ENCODE results near the gene TMEM229B.

Gene TMEM229B

DNA sequence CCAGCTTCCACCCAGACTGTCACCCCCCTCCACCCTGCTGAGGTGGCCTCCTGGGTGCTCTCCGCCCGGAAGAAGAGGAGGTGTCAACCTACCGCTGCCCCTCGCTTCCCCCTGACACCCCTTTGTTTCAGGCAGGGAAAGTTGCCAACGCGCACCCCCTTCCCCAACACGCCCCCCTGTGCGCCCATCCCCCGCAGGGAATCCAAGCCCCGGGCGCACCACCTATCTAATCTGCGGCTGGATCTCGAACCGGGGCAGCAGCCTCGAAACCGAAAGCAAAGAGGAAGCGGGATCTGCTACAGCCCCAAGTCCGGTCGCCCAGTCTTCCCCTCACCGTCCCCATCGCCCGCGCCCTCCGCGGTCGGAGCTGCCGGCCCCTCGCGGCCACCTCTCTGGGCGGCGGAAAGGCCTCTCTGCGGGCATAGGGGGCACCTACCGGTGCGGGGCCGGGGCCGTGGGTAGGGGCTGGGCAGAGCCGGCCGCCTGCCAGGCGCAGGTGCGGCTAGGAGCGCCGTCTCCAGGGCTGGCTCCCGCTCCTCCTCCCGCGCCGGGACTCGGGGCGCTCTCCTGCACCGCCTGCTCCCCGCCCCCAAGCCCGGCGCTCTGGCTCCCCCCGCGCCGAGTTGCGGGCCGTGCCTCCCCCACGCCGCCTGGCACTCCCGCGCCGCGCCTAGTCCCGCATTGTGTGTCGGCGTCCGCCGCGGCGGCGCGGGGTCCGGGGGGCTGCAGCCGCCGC, 26.3 kb upstream of the TMEM229B start:
- peak; percentile 30 for DNase-seq

DNA sequence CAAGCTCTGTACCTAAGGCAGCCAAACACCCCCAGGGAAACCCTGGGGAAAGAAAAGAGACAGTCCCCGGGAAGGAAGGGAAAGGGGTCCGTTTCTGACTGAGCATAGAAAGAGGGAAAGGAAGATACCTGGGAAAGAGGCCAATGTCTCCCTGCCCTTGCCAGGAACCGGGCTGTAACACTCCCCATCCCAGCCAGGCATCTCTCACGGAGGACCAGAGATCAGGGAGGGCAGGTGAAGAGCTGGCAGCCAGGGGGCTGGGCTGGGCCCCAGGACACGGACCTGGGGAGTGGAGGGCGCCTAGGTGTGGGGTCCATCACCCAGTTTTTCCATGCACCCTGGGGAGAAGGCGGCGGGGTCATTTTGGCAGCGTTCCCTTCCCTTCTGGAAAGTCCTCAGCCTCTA, 25.7 kb upstream of the TMEM229B start:
- no peak for DNase-seq

DNA sequence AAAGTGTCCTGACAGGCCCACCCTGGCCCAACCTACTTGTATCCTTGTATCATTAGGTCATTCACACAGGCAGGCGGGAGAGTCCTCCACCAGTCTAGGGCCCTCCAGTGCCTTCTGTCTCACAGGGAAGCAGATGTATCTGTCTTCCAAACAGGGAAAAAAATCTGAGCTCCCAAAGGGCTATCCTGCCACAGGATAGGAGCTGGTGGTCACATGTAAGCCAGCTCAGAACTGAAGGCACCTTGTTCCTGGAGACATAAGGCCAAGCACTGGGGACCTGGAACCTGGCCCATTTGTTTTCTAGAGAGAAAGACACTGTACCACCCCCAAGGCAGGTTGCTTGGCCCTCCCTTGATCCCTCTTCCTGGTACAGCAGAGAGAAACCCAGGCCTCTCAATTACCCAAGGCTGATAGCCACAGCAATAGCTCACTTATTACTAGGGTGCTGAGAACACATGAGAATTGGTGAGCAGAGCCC, 25.1 kb upstream of the TMEM229B start:
- DNase-seq = no peak

DNA sequence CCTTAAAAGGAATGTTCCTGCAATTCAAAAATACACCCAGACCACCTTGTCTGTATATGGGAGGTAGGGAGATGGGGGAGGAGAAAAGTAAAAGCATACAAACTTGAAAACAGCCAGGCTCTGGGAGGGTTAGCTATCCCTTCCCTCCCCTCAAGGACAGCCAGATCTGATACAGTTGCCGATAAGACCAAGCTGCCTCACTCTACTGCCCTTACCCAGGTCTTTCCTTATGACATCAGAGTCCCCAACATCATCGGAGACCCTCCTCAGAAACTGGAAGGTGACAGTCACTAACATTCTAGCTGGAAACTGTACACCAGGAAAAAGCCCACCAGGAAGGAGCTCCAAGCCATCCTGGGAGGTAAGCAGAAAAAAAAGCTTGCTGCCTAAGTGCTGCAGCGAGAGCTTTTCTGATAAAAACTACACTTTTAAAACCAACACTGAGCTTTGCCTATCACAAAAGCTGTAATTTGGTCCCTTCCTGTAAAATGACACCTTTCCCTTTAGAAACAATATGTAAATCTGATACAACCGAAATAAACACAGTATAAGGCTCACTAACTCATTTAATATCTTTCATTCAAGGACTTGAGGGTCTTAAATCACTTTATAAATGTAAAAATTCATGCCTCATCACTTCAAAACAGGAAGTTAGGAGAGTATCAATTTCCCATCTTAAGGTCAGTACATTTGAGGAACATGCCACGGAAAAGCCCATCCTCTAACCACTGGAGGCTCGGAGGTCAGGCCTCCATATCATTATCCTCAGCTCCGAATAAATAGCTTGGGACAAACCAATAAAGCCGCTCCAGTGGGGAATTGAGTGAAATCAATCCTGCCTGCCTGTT, 24.2 kb upstream of the TMEM229B start:
- no peak for DNase-seq

DNA sequence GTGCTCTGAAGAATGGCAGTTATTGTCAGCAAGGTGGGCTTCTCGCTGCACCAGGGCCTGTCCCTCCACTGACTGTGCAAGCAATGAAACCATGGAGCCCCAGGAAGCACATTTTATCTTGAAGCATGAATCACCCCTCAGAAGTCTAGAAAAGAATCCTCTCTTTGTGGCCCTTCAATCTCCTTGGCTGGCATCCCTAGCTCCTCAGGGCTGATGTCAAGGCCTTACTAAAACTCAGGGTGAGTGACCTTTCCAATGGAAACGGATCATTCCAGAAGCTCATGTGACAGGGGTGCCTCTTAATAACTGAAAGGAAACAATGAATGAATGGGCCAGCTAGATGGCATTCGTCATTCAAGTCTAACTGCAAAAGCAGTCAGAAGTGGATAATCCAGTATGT, 22.3 kb upstream of the TMEM229B start:
- no peak for DNase-seq

DNA sequence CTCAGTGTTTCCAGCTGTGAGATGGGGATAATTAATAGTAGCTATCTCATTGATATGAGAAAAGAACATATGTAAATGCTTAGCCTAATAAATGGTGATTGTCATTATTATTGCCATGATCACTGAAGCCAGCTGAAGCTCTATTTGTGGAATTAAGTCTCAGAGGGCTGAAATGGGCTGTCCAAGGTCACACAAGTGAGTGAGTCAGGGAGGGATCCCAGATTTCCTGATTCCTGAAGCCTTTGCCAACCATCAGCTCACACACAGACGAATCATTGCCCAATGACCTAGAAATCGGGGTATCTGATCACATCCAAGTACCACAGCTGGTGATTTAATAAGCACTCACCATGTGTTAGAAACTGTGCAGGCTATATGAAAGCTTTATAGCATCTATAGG, 21.6 kb upstream of the TMEM229B start:
- DNase-seq = no peak

DNA sequence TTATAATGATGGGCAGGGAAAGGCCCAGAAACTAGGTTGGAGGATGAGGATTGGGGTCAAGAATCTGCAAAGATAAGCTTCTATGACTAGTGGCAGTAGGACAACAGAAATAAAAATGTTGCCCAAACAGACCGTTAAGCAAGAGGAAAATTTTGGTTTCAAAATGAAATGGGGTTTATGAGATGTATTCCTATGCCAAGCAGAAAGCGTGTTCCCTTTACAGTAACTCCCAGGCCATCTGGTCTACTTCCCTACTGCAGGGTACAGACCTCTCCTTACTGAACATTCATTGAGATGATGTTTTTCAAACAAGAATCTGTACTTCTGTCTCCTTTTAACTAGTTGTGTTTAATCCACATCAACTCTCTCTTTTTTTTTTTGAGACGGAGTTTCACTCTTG, 20.4 kb upstream of the TMEM229B start:
- no peak for DNase-seq

DNA sequence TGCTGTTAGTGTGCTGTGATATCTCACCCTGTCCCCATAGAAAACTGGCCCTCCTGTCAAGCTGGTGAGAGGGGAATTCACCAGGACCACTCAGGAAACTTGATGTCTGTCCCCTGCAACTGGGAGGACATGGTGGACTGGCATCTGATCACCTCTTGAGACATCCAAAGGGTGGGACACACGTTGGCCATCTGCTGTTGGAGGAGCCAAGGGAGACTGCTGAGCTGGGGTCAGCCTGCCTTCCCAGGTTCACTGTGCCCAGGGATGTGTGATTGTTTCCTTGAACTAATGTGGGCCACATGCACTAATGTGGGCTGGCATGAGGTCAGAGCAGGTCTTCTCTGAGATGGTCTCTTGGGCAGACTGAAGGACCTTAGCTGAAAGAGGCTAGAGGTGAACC, 16.7 kb upstream of the TMEM229B start:
- DNase-seq = no peak

DNA sequence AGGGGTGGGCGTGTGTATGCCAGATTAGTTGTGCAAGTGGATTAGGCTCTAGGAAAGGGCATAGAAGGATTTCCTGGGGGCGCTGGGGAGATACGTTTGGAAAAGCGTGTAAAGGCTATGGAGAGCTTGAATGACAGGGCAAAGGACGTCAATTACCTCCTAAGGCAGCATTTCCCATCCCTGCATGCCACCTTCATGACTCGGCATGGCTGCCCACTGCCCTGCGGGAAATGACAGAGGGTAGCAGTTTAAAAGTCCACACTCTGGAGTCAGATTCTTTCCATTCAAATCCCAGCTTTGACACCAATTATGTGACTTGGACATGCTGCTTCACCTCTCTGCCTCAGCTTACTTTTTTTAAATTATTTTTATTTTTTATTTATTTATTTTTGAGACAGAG, 14.8 kb upstream of the TMEM229B start:
- no peak for DNase-seq

DNA sequence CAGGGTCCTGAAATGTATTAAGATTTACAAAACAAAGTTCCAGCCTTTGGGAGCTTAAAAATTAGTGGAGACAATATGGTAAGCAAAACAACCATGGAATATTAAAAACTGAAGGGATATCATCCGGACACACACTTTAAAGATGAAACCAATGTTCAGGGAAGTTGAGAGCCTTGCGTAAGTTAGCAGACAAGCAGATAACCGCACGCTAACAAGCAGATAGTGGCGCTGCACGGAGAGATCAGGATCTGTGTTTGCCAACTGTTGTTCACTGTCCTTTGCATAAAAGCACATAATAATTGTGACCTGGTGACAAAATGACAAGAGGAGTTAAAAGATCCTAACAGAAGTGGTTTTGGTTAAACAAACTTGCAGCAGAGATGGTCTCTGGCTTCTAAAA, 14.3 kb upstream of the TMEM229B start:
- no peak for DNase-seq

DNA sequence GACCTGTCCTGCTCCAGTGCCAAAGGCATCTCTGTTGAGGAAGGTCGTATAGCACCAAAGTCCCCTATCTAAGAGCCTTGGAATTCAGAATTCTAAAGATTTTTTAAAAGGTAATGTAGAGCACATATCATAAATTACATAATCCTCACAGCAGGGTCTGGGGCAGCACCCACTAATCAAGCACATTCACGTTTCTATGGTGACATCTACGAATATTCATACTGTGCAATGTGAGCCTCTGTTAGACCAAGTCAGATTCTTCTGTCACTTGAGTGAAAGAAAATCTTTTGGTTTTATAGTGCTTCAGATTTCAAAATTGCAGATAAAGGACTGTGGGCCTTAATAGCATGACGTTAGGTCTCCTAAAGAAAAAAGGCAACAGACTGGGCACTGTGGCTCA, 13.1 kb upstream of the TMEM229B start:
- no peak for DNase-seq

DNA sequence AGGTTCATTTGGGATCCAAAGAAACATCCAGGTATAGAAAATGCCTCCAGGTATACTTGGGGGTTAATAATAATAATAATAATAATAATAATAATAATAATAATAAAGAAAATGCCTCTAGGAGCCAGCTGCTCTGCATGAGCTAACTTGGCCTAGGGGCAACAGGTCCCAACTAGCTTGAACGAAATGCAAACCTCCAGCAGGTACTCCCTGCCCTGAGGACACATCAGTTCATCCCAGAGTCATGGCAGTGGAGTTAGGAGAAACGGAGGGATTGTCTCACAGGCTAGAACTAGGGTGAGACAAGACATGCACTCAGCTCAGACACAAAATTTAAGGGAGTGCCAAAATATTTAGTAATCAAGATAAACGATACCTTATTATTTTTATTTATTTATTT, 12.5 kb upstream of the TMEM229B start:
- DNase-seq = no peak

DNA sequence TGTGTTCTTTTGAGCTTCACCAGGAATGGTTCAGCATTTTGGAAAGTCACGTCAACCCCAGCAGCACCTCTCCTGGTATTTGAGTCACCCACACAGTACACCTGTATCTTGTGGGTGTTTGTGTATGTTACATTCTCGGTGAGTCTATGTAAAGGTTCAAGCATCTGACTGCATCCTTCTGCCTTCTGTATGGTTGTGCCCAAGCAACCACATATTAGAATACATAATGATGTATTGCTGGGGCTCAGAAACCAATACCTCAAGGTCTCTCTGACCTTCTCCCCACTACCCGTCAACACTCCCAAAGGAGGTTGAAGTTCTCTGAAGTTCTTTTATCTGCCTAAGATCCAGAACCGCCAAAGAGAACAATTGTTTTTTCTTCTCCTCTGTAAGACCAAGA, 9.2 kb upstream of the TMEM229B start:
- DNase-seq = no peak

DNA sequence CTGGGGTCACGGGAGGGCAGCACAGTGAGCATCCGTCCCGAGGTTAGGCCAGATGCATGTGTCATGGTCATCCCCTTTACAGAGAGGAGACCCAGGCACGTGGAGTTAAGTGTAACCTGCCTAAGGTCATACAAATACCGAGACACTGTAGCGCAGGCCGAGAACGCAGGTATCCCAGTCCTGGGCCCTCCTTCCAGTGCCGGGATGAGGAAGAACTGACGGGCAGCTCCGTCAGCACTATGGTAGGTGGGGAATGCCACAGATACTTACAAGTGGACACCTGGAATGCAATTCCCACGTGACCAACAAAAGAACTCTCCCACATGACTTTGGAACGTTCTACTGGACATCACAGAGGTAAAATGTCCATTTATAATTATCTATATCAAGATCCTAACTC, 8.7 kb upstream of the TMEM229B start:
- DNase-seq = no peak

DNA sequence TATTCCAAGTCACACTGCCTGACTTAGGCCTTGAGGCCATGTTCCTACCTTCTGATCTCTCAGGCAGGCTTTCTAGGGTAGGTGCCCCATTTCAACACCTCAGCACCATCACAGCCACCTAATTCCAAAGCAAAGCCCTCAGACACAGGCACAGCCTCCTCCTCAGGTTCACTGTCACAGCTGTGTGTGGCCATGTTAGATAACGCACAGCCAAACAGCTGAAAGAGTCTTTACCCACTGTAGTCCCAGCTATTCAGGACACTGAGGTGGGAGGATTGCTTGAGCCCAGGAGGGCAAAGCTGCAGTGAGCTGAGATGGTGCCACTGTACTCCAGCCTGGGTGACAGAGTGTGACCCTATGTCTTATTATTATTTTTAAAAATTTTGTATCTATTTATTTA, 7.3 kb upstream of the TMEM229B start:
- DNase-seq = no peak

DNA sequence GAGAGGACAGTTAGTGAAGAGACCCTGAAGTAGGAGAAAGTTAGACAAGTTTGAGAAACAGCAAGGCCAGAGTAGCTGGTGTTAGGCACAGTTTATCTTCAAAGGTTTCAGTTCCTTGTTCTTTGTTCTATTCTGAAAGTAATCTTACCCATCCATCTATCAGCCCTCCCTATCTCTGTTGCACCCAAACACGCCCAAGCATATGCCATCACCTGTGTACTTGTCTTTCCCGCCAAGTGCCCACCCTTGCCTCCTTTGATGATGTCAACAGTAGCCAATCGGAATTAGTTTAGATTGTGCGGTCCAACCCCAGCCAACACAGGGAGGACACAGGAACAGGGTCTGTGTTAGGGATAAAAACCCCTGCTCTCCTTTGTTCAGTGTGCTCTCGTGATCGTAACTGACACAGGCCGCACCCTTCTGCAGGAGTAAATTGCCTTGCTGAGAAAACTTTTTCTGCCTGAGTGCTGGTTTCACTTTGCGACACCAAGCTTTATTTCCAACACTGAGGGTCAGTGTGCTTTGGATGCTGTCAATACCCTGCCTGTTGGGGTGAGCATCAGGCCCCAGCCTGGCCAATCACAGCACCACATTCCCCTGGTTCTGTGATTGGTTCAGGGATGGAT, 4.7 kb upstream of the TMEM229B start:
- DNase-seq = no peak

DNA sequence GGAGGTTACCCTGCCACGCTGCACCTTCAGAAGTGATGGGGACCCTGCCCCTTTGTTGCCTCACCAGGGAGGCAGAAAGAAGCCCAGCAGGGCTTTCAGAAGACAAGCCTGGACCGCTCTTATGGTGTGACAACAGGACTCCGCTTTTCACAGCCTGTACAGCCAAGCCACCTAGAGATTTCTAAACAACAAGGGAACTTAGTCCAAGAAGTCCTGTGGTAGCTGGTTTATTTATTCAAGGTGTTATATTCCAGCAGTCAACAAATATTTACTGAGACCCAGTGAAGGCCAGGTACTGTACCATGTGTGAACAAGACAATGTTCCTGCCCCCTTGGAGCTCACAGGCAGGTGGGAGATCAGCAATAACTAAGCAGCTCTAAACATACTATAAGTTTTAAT, 4.0 kb upstream of the TMEM229B start:
- DNase-seq = no peak

DNA sequence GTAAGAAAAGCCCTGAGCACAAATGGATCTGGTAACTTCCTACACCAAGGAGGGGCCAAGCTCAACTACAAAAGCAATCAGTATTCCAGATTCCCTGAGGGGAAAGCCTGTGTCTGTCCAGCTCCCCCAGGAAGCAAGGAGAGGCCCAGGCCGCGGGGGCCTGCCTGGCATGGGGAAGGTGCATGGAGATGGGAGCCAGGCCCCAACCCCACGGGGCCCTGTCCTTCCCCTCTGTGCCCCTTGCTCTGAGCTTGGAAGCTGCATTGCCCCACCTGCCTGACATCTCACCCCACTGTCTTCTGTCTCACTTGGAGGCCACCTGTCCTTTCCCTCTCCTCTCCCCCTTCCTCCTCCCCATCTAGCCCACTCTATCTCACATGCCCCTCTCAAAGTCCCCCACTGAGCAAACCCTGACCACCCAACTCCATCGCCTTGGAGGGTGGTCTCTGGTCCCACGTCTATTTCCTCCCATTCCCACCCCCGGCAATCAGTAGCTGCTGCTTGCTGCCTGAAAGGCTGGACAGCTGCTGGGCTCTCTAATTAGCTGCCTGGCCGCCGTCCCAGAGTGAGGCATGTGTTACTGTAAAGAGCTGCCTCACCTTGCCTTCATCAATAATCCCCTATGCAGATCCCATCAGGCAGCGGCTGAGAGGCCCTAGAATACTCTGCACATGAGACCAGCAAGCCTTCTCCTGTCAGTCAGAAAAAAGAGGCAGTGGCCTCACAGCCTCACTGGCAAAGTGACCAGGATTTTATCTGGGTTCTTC, 3.4 kb upstream of the TMEM229B start:
- DNase-seq = no peak

DNA sequence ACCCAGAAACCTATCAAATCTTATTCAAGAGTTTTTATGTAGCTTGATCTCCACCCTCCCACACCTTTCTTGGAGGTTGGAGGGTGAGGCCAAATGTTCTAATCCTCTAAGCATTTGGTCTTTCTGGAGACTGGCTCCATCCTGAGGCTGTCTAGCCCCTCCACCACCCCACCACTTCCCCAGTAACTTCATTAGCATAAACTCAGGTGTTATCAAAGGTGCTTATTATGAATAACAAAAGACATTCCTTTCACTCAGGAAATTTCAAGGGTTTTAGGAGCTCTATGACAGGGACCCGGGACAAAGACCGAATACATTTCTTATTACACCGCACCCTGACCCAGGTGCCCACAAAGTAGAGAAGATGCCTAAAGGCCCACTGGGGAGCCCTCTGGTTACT, 2.8 kb upstream of the TMEM229B start:
- no peak for DNase-seq

DNA sequence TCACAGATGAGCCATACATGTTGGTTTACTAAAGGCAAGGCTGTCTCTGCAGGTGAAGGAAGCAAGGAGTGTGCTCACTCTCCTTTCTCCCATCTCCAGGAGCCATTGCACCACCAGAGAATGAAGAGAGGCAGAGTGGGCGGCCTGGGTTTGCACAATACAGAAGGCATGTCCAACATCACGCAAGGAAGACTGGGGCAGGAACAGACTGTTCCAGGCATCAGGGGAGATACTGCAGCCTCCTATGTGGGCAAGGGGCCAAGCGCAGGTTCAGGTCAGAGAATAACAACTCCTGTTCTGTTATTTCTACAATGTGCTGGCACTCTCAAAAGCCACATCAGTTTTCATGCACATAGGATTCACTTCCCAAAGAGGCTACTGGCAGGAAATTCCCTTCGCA, 1.7 kb upstream of the TMEM229B start:
- DNase-seq = no peak

DNA sequence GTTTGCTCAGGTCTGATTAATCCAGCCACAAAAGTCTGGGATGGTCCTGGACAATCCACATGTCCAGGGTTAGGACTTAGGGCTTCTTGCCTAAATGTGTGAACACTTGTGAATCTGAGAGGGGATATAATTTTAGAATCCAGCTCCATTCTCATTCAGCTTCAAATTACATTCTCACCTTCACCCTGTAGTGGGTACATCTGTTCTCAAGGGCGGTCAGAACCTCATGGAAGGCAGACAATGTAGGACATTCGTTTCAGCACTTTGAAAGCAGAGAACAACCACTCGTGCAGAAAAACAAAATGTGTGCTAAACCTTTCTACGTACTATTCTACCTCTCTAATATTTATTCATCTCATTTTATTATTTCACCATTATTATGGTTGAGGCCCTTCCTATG, 1.2 kb downstream of the TMEM229B start:
- DNase-seq = no peak

DNA sequence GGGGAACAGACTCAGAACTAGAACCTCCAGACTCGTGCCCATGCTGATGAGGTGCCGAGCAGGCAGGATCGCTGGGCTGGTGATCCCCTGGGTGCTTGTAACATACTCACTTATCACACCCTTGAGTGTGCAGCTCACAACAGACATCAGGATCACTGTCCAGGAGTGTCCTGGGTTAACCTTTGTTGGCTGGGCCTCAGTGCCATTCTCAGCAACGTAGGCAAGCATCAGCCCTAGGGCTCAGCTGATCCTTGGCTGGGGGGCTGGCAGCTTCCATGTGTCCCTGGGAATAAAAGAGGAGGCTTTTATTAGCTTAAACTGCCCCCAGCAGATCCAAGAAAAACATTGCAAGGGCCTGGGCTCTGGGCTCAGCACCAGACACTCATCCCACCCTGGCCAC, 1.6 kb downstream of the TMEM229B start:
- DNase-seq = no peak
